HG03571 (cell line): ENCODE measurements around the gene OASL.
"Not testable (repeated sequence)": the region's sequence is repeated elsewhere in the genome, so short reads cannot be mapped to it uniquely, and the experiment has no call there.

Experiments
- ATAC-seq: cut with Tn5 transposase; IDR thresholded peaks from one replicate; pipeline ENCODE4 v1.9.1; 2021; ENCODE audit not compliant: unreplicated experiment

Gene OASL

GRCh38 chr12:121038861-121039668, at the start of gene OASL:
Gene OASL, minus strand, starts transcription at chr12:121039246. Its CDS starts 275 bp downstream, at chr12:121038971.
- peak; percentile 67 for ATAC-seq

DNA sequence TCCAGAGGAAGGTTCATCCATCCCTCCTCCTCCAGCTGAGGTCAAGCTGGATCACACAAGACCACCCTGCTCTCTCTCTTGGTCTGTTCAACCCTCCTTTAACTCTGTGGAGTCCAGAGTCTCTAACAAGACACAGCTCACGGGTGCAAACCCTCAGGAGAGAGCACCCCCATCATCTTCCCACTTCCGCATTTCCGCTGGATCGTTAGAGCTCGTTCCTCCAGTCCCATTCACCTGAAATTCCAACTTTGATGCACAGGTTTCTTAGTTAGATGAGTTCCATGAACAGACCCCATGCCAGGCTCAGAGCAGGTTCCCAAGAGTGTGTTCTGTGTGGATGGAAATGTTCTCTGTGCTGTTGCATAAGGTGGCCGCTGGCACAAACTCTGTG, 49.1 kb upstream of the OASL start:
- ATAC-seq, result no peak

DNA sequence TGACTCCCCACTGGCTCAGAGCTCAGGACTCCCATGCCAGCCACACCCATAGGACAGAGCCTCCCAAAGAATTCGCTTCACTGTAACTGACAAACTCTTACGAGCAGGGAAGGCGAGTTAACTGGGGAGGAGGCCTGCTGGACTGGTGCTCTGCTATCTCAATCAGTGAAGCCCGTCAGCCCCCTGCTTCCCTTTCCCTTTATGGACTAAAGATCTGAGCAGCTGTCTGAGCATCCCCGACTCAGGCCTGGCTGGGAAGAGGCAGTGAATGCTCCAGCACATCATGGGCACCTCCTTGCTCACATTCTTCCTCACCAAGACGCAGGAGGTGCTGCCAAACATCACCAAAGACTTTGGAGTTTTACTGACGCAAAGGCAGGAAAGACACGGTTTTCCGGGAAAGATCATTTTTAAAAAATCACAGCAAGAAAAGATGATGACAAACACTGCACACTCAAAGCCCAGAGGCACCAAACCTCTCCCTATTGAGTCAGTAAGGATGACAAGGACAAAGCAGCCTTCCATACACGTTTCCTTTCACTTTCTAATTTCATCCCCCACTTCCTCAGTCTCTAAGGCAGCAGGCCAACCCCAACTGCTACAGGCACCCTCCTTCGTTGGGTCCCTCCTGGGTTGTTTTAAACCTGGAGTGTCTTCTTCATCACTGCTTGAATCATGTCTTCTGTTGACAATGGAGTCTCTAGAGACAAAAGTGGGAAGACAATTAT, 48.6 kb upstream of the OASL start:
- no peak for ATAC-seq

DNA sequence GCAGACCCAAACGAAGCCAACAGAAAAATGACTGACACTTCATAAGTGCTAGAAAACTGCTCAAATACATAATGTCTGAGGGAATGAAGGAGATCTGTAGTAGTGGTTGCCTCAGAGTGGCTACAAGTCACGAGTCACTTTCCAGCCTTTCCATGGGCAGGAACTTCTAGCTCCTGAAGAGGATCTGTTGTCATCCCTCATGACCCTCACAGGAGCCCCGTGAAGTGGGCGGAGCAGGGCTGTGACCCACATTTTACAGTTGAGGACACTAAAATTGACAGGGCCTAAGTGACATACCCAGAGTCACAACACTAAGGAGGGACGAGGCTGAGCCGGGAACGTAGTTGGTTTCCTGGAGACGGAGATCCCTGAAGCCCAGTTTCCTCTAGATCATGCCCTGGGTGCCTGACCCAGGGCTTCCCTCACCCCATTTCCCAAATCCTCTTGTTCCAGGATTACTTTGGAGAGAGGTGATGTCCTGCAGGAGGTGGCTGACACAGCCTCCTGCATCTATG, 47.8 kb upstream of the OASL start:
- ATAC-seq, result no peak

GRCh38 chr12:121085506-121086353, 46.7 kb upstream of the OASL start:
- no peak for ATAC-seq

GRCh38 chr12:121085069-121085468, 46.0 kb upstream of the OASL start:
- no peak for ATAC-seq

GRCh38 chr12:121084229-121084628, 45.2 kb upstream of the OASL start:
- no peak for ATAC-seq

DNA sequence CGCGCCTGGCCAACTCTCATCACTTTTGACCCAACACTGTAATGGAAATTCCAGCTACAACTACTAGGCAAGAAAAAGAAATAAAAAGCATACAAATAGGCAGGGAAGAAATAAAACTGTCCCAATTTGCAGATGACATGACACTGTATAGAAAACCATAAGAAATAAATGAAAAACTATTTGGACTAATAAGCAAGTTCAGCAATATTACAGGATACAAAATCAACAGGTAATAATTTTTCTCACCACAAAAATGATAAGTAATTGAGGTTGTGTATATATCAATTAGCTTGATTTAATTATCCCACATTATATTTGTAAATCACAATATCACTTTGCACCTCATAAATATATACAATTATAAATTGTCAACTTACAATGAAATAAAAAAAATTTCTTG, 41.9 kb upstream of the OASL start:
- ATAC-seq, result no peak

GRCh38 chr12:121079736-121080272, 40.8 kb upstream of the OASL start:
- no peak for ATAC-seq

GRCh38 chr12:121077440-121077839, 38.4 kb upstream of the OASL start:
- ATAC-seq, result not testable (repeated sequence)

DNA sequence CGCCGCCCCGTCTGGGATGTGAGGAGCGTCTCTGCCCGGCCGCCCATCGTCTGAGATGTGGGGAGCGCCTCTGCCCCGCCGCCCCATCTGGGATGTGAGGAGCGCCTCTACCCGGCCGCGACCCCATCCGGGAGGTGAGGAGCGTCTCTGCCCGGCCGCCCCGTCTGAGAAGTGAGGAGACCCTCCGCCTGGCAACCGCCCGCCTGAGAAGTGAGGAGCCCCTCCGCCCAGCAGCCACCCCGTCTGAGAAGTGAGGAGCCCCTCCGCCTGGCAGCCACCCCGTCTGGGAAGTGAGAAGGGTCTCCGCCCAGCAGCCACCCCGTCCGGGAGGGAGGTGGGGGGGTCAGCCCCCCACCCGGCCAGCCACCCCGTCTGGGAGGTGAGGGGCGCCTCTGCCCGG, 36.9 kb upstream of the OASL start:
- not testable (repeated sequence) for ATAC-seq

- ATAC-seq, result no peak
Observed at GRCh38 chr12:121072147-121072546, 33.1 kb upstream of the OASL start.

- no peak for ATAC-seq
Observed at GRCh38 chr12:121069206-121069605, 30.2 kb upstream of the OASL start.

GRCh38 chr12:121065345-121065744, 26.3 kb upstream of the OASL start:
- ATAC-seq, result no peak

GRCh38 chr12:121064586-121064985, 25.5 kb upstream of the OASL start:
- not testable (repeated sequence) for ATAC-seq

GRCh38 chr12:121064116-121064515, 25.1 kb upstream of the OASL start:
- no peak for ATAC-seq

- no peak for ATAC-seq
Observed at GRCh38 chr12:121062391-121063045, 23.5 kb upstream of the OASL start.

- ATAC-seq, result no peak
Observed at GRCh38 chr12:121061831-121062230, 22.8 kb upstream of the OASL start.

- ATAC-seq, result peak; percentile 78
Observed at GRCh38 chr12:121060149-121061001, 21.3 kb upstream of the OASL start.
